Heart left ventricle (tissue), 16 donors: ENCODE data around the gene SF3B5. TPM values are rescaled to one million over a fixed set of nuclear protein-coding genes. Genes with fewer than 3 reads are reported as not detected.

Experiments
- ATAC-seq, 4 donors: fragments of 200-7000 bp; cut with Tn5 transposase; one replicate each; pipeline ENCODE4 v1.9.1; 2020 to 2022; ENCODE audit warnings: moderate library complexity in 4 of 4, mild to moderate bottlenecking in 3 of 4, moderate number of reproducible peaks in 1 of 4
- DNase-seq, 5 donors: peaks; one replicate each; pipeline ENCODE4 v3.0.0-alpha.2; 2020
- H3K27ac ChIP-seq, 12 donors: fragments of 200-600 bp; sonication (generic) in 4 of 12; one replicate each; pipeline versions ENCODE4 v1.5.0 to v1.8.0; 2016 to 2022; ENCODE audit warnings: mild to moderate bottlenecking in 2 of 12
- H3K27me3 ChIP-seq, 9 donors: fragments of 200-600 bp; sonication (generic) in 2 of 9; one replicate each; pipeline versions ENCODE4 v1.5.1 to v1.8.0; 2016 to 2022; ENCODE audit warnings: mild to moderate bottlenecking in 3 of 9
- H3K36me3 ChIP-seq, 9 donors: fragments of 200-600 bp; sonication (generic) in 2 of 9; one replicate each; pipeline versions ENCODE4 v1.5.0 to v1.8.0; 2018 to 2022; ENCODE audit warnings: mild to moderate bottlenecking in 2 of 9
- H3K4me1 ChIP-seq, 12 donors: fragments of 200-600 bp; sonication (generic) in 4 of 12; one replicate each; pipeline versions ENCODE4 v1.5.0 to v1.8.0; 2016 to 2022; ENCODE audit warnings: mild to moderate bottlenecking in 3 of 12
- H3K4me3 ChIP-seq, 12 donors: fragments of 200-600 bp; sonication (generic) in 4 of 12; one replicate each; pipeline versions ENCODE4 v1.5.0 to v1.8.0; 2017 to 2022; ENCODE audit warnings: mild to moderate bottlenecking in 9 of 12, moderate library complexity in 4 of 12
- H3K9me3 ChIP-seq, 12 donors: fragments of 200-600 bp; sonication (generic) in 4 of 12; one replicate each; pipeline versions ENCODE4 v1.5.0 to v1.8.0; 2016 to 2022; ENCODE audit warnings: mild to moderate bottlenecking in 1 of 12
- POLR2A ChIP-seq, 2 donors: fragments of 450-650 bp; IDR thresholded peaks; one replicate each; pipeline ENCODE4 v1.6.1; 2017; ENCODE audit warnings: antibody characterized with exemption in 2 of 2, mild to moderate bottlenecking in 2 of 2, moderate library complexity in 2 of 2
- whole genome bisulfite sequencing, 4 donors: extraction: QIAGEN DNeasy Blood & Tissue Kit in 2 of 4; methylation state at CpG; one replicate each; pipeline versions ENCODE4 v1.1.5 to v1.1.7; 2013 to 2018; 5-methylcytosine and 5-hydroxymethylcytosine counted together
- intact Hi-C, 10 donors: fragments of 100-400 bp; cut with DNase I; formaldehyde crosslinking; loops; one replicate each; pipeline versions ENCODE4 v1.11.1 to v1.14.2; 2022
- polyA plus RNA-seq, 2 donors: library from polyadenylated mRNA; stranded (reverse); fragments of 200-250 nt; gene quantifications; one replicate each; pipeline ENCODE4 v1.2.3, GENCODE V29; 2013
- total RNA-seq, 9 donors: library from RNA; depleted of rRNA in 2 of 9; stranded (reverse); fragments of >200 nt in 2 of 9; fragmentation: NEBNext Ultra II Directional in 3 of 9; extraction: Animal tissue kit (Norgen Biotek cat#: 25700) in 3 of 9; gene quantifications; one replicate each; pipeline versions ENCODE4 v1.1.0 to v1.2.4, GENCODE V29; 2016 to 2023
- TF ChIP-seq, protein P1 (sequence below), 12 donors: fragments of 200-600 bp; sonication (generic) in 4 of 12; IDR thresholded peaks; one replicate each; pipeline versions ENCODE4 v1.5.0 to v1.8.0; 2018 to 2022; ENCODE audit warnings: antibody characterized with exemption in 12 of 12, mild to moderate bottlenecking in 5 of 12
- donor health status: ischemic (EF 13 %, LVEDD 7.1; RV severe dilation, severe dysfunction).
- donor health status: healthy with polysubstance abuse.
- donor health status: DM: no; HTN: yes; CAD: no.
- donor health status: DM: no; HTN: no; CAD: no.
- donor health status: ischemic (EF 25% LVEDD 6.9; RV normal size, moderate dysfunction).
- donor health status: ischemic (EF 25% LVEDD 5.7; RV mildly dilated, moderate dysfunction).
- donor health status: healthy.
- donor health status: DM: yes; HTN: yes; CAD: no.
- donor health status: ischemic (EF 35%, LVEDD 5.7; RV mildly dilated, moderate dysfunction).
- donor health status: nonischemic (EF 11% LVEDD 7.7; RV severe dilation, severe dysfunction).
- donor health status: DM: yes; HTN: yes; CAD: no.
- donor health status: PGD.
- donor health status: ischemic (EF 29% LVEDD 5.4; RV normal size, mild dysfunction).
- donor health status: nonischemic (EF 23%, LVEDD 6.1; RV moderate dilation, normal function).

Gene SF3B5
- total and polyA plus RNA-seq, 11 donors: 99.5 to 281 (median 130) TPM

DNA sequence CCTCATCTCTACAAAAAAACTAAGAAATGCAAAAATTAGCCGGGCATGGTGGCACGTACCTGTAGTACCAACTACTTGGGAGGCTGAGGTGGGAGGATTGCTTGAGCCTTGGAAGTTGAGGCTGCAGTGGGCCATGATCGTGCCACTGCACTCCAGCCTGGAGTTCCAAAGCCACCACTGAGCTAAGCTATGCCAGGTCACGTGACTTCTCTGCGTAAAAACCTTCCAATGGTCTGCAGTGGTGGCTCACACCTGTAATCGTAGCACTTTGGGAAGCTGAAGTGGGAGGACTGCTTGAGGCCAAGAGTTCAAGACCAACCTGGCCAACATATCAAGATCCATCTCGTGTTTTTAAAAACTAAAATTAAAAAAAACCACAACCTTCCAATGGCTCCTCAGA lies 1.7 kb downstream of the SF3B5 start:
- DNase-seq (no peak), ATAC-seq (no peak)
- TF ChIP-seq, protein P1, sequence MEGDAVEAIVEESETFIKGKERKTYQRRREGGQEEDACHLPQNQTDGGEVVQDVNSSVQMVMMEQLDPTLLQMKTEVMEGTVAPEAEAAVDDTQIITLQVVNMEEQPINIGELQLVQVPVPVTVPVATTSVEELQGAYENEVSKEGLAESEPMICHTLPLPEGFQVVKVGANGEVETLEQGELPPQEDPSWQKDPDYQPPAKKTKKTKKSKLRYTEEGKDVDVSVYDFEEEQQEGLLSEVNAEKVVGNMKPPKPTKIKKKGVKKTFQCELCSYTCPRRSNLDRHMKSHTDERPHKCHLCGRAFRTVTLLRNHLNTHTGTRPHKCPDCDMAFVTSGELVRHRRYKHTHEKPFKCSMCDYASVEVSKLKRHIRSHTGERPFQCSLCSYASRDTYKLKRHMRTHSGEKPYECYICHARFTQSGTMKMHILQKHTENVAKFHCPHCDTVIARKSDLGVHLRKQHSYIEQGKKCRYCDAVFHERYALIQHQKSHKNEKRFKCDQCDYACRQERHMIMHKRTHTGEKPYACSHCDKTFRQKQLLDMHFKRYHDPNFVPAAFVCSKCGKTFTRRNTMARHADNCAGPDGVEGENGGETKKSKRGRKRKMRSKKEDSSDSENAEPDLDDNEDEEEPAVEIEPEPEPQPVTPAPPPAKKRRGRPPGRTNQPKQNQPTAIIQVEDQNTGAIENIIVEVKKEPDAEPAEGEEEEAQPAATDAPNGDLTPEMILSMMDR (IDR thresholded peaks at IDR 0.05): no peak
- no peak for TF ChIP-seq POLR2A (IDR thresholded peaks at IDR 0.05)
- Histone ChIP-seq H3K4me3 (peak overlapping the region in 3 of 12 donors; percentile 70 to 92 (median 88)), H3K27me3 (no peaks in the 10 kb centered on the region), H3K9me3 (no peaks in the 10 kb centered on the region), H3K27ac (no peak overlapping the region), H3K4me1 (peaks cover 0 to 28% (median 14%) of the 10 kb centered on the region in 12 donors), H3K36me3 (peaks cover 0 to 6% (median 0%) of the 10 kb centered on the region in 9 donors)
- intact Hi-C loops: loop anchor here in 1 of 10 donors (10.0 kb wide), 1 partner anchor 191 kb away; the partner anchor contains the start of gene UTRN
- WGBS, 4 donors: 89 to 97% (median 93%) methylated on average over 7 of the region's 7 CpGs

DNA sequence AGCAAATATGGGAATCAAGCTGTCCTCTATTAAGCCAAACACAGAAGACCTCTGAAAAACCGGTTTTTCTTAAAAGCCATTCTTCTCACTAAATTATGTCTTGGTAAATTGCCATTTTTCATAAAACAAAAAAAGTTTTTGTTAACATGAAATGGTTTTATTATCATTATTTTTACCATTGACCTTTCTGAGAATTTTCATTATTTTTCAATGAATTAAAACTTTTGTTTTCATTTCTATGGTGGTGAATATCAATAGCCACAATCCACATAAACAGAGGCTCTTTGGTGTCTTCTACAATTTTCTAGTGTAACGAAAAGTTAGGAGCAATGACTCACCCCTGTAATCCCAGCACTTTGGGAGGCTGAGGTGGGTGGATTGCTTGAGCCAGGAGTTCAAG lies 2.1 kb downstream of the SF3B5 start:
- intact Hi-C loops: loop anchor here in 1 of 10 donors (10.0 kb wide), 1 partner anchor 192 kb away; the partner anchor contains the start of gene UTRN
- Histone ChIP-seq H3K27ac (no peak overlapping the region), H3K4me1 (peaks cover 0 to 28% (median 14%) of the 10 kb centered on the region in 12 donors), H3K4me3 (no peak overlapping the region), H3K27me3 (no peaks in the 10 kb centered on the region), H3K9me3 (no peaks in the 10 kb centered on the region), H3K36me3 (peaks cover 0 to 6% (median 0%) of the 10 kb centered on the region in 9 donors)
- TF ChIP-seq, protein P1 (IDR thresholded peaks at IDR 0.05): no peak
- TF ChIP-seq POLR2A (IDR thresholded peaks at IDR 0.05): no peak
- whole genome bisulfite sequencing, 4 donors: 88 to 92% (median 90%) methylated on average over 2 of the region's 2 CpGs
- DNase-seq (no peak), ATAC-seq (no peak)

GRCh38 chr6:144090384-144090783 lies 5.0 kb downstream of the SF3B5 start:
- no peak for ATAC-seq
- Histone ChIP-seq H3K27ac (no peak overlapping the region), H3K27me3 (no peaks in the 10 kb centered on the region), H3K36me3 (peaks cover 0 to 10% (median 1%) of the 10 kb centered on the region in 9 donors), H3K4me3 (no peak overlapping the region), H3K4me1 (peaks cover 0 to 24% (median 13%) of the 10 kb centered on the region in 12 donors), H3K9me3 (no peaks in the 10 kb centered on the region)
- TF ChIP-seq POLR2A (IDR thresholded peaks at IDR 0.05): no peak
- TF ChIP-seq, protein P1 (IDR thresholded peaks at IDR 0.05): no peak
- intact Hi-C loops: loop anchor here in 1 of 10 donors (10.0 kb wide), 1 partner anchor 194 kb away; the partner anchor contains the start of gene UTRN
- DNase-seq: no peak
- WGBS, 4 donors: 75 to 85% (median 79%) methylated on average over 4 of the region's 4 CpGs

DNA sequence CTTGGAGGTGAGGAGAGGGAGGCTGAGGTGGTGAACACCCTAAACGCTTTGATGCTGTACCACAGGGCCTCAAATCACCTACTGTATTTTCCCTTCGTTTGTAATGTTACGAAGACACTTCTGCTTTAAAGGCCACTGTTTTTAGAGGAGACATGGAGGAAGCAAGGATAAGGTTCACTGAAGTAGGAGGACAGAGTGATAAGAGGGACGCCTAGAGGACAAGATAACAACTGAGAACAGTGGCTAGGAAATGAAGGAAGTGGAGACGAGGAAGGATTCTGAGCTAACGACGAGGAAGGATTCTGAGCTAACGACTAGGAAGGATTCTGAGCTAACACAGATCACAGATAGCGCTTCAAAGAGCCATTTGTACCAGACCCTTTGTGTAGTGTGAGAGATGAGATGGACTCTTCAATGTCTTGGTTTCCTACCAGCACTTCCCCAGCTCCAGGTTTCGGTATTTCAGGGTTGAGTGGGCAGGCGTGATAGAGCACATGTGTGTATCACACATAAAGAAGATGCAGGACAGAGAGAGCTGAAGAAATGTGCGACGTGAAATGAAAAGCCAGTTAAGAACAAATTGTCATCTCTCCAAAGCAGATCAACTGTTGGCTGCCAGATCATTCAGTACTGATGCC lies 7.5 kb downstream of the SF3B5 start:
- DNase-seq (no peak), ATAC-seq (no peak)
- Histone ChIP-seq H3K27me3 (no peaks in the 10 kb centered on the region), H3K4me1 (peaks cover 0 to 3% (median 0%) of the 10 kb centered on the region in 12 donors), H3K4me3 (no peak overlapping the region), H3K36me3 (peaks cover 0 to 15% (median 4%) of the 10 kb centered on the region in 9 donors), H3K9me3 (no peaks in the 10 kb centered on the region), H3K27ac (no peak overlapping the region)
- 65 to 70% (median 69%) methylated on average over 13 of the region's 13 CpGs for WGBS, 4 donors
- TF ChIP-seq POLR2A (IDR thresholded peaks at IDR 0.05): no peak
- TF ChIP-seq, protein P1 (IDR thresholded peaks at IDR 0.05): no peak
- intact Hi-C loops: no loop called here
